ENCODE data around the gene ADAMTSL1. TPM values are rescaled to one million over a fixed set of nuclear protein-coding genes. Genes with fewer than 3 reads are reported as not detected.

Gene ADAMTSL1
- total RNA-seq, 4 donors from 2014 or later, result 2.0 to 7.3 (median 3.7) TPM

DNA sequence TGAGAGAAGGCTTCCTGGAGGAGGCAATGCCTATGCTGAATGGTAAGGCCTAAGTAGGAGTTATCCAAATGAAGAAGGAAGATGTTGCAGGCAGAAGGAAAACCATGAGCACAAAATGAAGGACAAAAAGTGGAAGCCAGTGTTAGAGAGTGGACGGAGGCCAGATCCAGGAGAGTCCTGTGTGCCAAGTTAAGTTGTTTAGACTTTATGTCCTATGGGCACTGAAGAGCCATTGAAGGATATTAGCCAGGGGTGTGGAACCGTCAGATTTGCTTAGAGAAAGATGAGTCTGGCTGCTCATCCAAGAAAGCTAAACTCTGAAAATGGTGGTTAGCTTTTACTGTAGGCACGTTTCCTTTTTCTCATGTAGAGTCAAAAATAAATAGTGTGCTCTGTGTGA is 254.7 kb downstream of the ADAMTSL1 start:
- ATAC-seq (ENCODE audit: low FRiP score) (no peak), DNase-seq (ENCODE audit: low spot score) (no peak)
- TF ChIP-seq, protein P1, sequence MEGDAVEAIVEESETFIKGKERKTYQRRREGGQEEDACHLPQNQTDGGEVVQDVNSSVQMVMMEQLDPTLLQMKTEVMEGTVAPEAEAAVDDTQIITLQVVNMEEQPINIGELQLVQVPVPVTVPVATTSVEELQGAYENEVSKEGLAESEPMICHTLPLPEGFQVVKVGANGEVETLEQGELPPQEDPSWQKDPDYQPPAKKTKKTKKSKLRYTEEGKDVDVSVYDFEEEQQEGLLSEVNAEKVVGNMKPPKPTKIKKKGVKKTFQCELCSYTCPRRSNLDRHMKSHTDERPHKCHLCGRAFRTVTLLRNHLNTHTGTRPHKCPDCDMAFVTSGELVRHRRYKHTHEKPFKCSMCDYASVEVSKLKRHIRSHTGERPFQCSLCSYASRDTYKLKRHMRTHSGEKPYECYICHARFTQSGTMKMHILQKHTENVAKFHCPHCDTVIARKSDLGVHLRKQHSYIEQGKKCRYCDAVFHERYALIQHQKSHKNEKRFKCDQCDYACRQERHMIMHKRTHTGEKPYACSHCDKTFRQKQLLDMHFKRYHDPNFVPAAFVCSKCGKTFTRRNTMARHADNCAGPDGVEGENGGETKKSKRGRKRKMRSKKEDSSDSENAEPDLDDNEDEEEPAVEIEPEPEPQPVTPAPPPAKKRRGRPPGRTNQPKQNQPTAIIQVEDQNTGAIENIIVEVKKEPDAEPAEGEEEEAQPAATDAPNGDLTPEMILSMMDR (IDR thresholded peaks at IDR 0.05), result no peak

DNA sequence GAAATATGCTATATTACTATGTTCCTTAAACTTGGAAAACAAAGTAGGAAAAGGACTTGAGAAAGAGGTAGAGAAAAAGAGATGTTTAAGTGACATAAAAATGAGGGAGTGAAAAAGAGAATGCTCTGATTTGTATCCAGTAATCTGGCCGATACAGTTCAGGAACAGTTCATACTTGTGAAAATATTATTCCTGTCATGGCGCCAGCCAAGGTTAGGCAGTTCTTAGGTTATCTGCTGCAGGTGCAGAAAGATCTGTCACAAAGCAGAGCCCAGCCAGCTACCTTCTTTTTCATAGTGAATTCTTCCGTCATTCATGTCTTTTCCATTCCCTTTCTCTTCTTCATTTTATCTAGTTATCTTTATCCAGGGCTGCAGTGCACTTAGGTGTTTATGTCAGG is 256.3 kb downstream of the ADAMTSL1 start:
- ATAC-seq (ENCODE audit: low FRiP score), result no peak
- TF ChIP-seq, protein P1 (IDR thresholded peaks at IDR 0.05), result no peak
- DNase-seq (ENCODE audit: low spot score), result no peak

DNA sequence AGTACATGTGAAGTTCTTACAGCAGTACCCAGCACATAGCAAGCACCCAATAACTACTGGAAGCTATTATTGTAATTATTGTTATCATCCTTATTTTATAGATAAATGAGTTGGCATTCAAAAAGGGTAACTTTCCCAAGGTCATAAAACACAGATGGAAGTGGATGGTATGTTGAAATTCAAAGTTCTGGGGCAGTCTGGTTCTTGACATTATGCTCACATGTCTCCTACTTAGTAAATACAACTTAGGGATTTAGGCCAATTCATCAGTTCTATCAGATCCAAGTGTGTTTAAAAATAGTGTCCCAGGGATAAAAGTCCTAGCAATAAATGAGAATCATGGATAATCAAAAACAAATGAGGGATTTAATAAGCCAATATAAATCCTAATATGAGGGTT is 265.2 kb downstream of the ADAMTSL1 start:
- TF ChIP-seq, protein P1 (IDR thresholded peaks at IDR 0.05), result no peak
- DNase-seq (ENCODE audit: low spot score), result no peak
- no peak for ATAC-seq (ENCODE audit: low FRiP score)

DNA sequence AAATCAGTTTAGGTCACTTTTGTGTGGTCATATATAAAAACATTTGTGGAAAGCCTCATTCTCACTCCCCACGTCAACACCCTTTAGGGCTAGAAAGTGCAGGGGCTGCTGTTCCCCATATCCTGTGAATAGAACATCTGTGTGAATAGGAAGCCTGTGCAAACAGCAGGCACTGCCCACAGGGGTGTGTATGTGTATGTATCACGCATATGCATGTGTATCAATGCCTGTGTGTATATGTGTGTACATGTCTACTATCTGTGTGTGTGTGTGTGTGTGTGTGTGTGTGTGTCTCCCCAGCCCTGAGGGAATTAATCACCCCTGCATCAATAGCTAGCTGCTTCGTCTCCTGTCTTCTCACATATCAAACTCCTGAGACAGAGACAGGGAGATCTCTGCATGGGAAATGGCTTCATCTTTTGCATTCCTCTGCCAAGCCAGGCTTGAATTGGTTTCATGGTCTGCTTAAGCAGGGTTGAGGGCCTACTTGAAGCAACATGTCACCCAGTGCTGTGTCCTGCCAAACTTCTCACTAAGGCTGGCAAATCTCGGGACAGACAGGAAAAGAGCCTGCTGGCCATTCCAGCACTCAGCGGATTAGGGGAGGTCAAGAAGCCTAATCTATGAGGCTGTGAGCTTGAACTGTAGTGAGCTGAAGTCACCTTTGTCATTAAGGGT is 265.8 kb downstream of the ADAMTSL1 start:
- ATAC-seq (ENCODE audit: low FRiP score) (no peak), DNase-seq (ENCODE audit: low spot score) (no peak)

DNA sequence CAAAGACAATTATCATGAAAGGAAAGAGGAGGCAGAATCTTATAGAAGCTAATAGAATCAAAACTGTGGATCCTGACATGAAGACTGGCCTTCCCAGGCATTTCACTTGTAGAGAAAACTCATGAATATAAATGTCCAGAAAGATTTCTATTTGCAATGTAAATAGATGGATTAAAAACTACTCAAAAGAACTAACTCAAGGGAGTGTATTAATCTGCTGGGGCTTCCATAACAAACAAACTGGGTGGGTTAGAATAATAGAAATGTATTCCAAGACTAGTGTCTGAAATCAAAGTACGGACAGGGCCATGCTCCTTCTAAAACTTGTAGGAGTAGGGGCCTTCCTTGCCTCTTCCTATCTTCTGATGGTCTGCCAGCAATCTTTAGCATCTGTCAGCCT is 267.4 kb downstream of the ADAMTSL1 start:
- ATAC-seq (ENCODE audit: low FRiP score) (no peak), DNase-seq (ENCODE audit: low spot score) (no peak)
- TF ChIP-seq, protein P1 (IDR thresholded peaks at IDR 0.05), result no peak

More for the DNA sequence above, 265.8 kb downstream of the ADAMTSL1 start:
- TF ChIP-seq, protein P1 (IDR thresholded peaks at IDR 0.05), result no peak

DNA sequence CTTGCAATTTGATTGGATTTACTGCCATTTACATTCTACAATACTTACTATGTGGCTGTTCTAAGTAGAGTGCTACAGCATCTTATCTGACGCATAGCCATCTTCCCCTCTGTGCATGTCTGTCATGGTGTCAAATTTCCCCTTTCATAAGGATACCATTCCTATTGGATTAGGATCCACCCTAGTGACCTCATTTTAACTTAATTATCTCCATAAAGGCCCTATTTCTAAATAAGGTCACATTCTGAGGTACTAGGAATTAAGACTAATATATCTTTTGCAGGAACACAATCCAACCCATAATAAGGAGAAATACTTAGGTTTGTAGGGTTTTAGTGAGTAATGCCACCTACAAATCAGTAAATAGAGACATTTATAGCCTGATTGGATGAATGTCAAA is 268.0 kb downstream of the ADAMTSL1 start:
- ATAC-seq (ENCODE audit: low FRiP score) (no peak), DNase-seq (ENCODE audit: low spot score) (no peak)
- TF ChIP-seq, protein P1 (IDR thresholded peaks at IDR 0.05), result no peak

DNA sequence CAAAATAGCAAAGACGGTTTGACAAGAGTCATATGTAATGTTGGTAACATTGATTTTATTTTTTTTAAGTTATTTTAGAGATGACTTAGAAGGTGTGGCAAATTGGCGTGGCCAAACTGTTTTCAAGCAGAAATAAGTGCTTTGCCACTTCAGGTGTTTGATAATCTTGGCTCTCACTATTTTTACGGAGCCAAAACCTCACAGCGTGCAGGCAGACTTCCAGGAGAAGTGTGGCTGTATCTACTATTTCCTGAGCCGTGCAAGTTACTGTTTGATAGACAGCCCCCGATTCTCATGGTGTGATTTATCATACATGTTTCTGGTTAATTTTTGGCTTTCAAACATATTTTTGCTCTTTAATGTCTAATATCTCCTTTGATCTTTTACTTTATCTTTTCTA is 269.5 kb downstream of the ADAMTSL1 start:
- DNase-seq (ENCODE audit: low spot score), result no peak
- TF ChIP-seq, protein P1 (IDR thresholded peaks at IDR 0.05), result no peak

More for the DNA sequence above, 269.5 kb downstream of the ADAMTSL1 start:
- no peak for ATAC-seq (ENCODE audit: low FRiP score)

All from omental fat pad (tissue), 4 donors.